G401 (cell line): ENCODE measurements around the gene HPN. TPM values are rescaled to one million over a fixed set of nuclear protein-coding genes. Genes with fewer than 3 reads are reported as not detected.
A peak's percentile ranks its signal among the peaks of the same experiment; 100 is the strongest.
"Not testable (repeated sequence)": the region's sequence is repeated elsewhere in the genome, so short reads cannot be mapped to it uniquely, and the experiment has no call there.

Experiments used
- DNase-seq: peaks from one replicate; pipeline ENCODE4 v3.0.0-alpha.2; 2015; ENCODE audit warnings: low spot score
- in situ Hi-C: cut with HindIII; loops from 2 replicates; pipeline ENCODE4 v1.10.0; 2016; ENCODE audit warnings: low sequenced_read_pairs, mixed read lengths
- total RNA-seq: library from RNA; depleted of rRNA; stranded (reverse); fragments of >200 nt; shearing (Covaris generic); gene quantifications from 2 replicates; pipeline ENCODE4 v1.2.3, GENCODE V29; 2014

The HPN gene
- total RNA-seq, 1 experiment from 2014 or later, result not detected

DNA sequence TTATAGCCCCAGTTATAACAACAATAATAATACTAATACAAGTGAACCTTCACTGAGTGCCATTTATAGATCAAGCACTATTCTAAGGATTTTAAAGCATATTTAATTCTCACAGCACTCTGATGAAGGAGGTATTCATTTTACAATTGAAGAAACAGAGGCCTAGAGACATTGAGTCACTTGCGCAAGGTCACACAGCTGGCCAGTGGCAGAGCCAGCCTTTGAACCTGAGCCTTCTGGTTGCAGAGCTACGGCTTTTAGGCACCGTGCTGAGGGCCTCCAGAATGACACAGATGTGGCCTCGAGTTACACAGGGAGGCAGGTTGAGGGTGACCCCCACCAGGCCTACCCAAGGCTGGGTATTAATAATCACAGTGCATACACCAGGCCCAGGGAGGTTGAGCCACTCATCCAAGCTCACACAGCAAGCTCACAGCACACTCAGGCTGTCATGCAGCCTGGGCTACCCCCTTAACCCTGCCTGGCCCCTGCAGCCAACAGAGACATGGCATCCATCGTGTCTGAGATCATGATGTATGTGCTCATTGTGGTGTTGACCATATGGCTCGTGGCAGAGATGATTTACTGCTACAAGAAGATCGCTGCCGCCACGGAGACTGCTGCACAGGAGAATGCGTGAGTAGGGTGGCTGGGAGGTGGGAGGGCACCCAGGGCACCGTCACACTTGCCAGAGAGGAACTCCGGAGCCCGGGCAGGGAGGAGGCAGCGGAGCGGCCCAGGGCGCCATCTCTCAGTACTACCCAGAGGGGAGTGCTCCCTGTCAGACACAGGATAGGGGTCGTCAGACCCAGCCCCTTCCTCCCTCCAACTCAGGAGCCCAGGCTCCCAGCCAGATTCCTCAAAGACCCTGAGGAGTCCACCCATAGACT is 2.7 kb upstream of the HPN start:
- in situ Hi-C loops, result no loop called here
- peak; percentile 38 for DNase-seq

GRCh38 chr19:35039881-35040825 is 1.4 kb upstream of the HPN start:
- in situ Hi-C loops, result no loop called here
- no peak for DNase-seq

- in situ Hi-C loops, result no loop called here
- DNase-seq, result peak; percentile 72
Measured at GRCh38 chr19:35040826-35041547, 534 bp upstream of the HPN start.

GRCh38 chr19:35042056-35042730 is 672 bp downstream of the HPN start:
- in situ Hi-C loops, result no loop called here

DNA sequence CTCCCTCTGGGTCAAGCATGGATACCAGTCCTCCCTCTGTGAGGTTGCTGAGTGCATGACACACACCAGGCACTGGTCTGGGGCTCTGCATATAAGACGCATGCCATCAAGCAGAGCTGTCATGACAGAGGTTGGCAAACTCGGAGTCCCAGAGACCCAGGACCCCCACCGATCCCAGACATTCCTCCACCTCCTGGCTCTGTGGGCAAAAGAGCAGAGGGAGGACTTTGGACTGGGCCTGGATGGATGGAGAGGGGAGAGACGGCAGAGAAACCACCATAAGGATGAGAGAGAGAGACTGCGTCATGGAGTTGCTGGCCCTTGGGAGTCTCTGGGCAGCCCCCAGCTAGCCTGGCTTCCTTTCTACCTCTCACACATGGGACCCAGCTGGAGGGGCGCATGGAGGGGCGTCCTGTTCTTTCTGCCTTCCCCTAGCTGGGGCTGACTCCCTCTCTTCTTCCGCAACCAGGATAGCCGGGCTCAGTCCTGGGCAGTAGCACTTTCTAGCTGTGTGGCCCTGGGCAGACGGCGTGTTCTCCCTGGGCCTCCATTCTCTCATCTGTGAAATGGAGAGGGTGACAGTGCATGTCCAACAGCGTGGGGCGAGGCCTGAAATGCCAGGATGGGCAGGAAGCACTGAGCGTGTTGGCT is 1.6 kb downstream of the HPN start:
- in situ Hi-C loops, result no loop called here
- no peak for DNase-seq

More at GRCh38 chr19:35042056-35042730, 672 bp downstream of the HPN start:
- DNase-seq, result no peak

GRCh38 chr19:35043906-35044305 is 2.4 kb downstream of the HPN start:
- in situ Hi-C loops, result no loop called here

GRCh38 chr19:35044317-35045117 is 3.0 kb downstream of the HPN start:
- in situ Hi-C loops, result no loop called here
- DNase-seq, result peak; percentile 86

More at GRCh38 chr19:35043906-35044305, 2.4 kb downstream of the HPN start:
- no peak for DNase-seq

DNA sequence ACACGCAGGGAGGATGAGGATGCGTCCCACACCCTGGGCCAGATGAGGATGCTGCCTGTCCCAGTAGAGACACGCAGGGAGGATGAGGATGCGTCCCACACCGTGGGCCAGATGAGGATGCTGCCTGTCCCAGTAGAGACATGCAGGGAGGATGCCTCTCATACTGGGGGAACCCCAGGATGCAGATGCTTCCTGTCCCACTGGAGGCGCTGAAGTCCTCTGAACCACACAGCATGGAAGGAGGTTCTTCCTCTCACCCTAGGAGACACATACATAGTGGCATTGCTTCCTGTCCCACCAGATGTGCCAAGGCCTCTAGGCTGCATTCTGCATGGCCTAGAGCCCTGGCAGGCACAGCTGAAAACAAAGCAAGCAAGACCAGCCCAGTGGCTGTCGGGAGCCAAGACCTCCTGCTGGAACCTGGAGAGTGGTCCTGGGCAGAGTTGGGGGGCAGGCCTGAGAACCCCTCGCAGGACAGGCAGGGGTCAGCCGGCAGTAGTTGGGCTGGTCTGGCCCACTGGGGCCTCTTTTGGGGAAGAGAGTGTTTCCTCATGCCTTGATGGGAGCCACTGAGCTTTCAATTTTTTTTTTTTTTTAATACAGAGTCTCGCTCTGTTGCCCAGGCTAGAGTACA is 4.3 kb downstream of the HPN start:
- no peak for DNase-seq
- in situ Hi-C loops, result no loop called here

GRCh38 chr19:35046461-35046860 is 4.9 kb downstream of the HPN start:
- DNase-seq, result no peak
- in situ Hi-C loops, result no loop called here

DNA sequence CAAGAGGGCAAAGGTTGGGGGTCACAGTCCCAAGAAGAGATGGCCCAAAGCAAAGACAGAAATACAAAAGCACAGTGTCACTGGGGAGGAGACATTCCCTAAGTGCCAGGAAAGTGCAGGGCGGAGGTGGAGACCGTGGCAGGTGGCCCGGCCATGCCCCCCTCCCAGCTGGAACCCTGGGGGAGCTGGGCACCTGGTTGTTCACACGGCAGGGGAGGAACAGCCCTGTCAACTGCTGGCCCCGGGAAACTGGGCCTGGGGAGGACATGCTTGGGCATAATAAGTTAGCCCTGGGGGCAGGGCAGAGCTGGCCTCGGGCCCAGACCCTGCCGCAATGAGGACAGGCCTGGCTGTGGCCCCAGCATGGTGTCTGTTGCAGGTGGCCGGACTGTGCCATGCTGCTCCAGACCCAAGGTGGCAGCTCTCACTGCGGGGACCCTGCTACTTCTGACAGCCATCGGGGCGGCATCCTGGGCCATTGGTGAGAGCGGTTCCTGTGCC is 7.4 kb downstream of the HPN start:
- in situ Hi-C loops, result no loop called here
- DNase-seq, result peak; percentile 81

DNA sequence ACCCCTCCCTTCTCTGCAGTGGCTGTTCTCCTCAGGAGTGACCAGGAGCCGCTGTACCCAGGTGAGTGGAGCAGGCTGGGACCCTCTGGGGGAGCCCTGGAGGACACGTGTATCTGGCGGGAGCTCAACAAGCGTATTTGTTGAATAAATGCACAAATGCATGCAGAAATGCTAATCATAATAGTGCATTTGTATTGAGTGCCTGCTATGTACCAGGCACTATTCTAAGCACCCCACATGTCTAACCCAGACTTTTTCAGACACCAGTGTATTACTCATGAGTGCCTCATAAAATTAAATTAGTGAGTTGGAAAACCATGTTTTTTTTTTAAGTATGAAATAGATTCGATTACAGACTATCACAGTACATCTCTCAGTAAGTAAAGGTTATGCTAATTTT is 7.9 kb downstream of the HPN start:
- DNase-seq, result no peak
- in situ Hi-C loops, result no loop called here

GRCh38 chr19:35050662-35051061 is 9.1 kb downstream of the HPN start:
- DNase-seq, in situ Hi-C loops: not testable (repeated sequence)

GRCh38 chr19:35051268-35051667 is 9.7 kb downstream of the HPN start:
- in situ Hi-C loops, DNase-seq: not testable (repeated sequence)

- no peak for DNase-seq
Measured at GRCh38 chr19:35051796-35052195, 10.3 kb downstream of the HPN start.

DNA sequence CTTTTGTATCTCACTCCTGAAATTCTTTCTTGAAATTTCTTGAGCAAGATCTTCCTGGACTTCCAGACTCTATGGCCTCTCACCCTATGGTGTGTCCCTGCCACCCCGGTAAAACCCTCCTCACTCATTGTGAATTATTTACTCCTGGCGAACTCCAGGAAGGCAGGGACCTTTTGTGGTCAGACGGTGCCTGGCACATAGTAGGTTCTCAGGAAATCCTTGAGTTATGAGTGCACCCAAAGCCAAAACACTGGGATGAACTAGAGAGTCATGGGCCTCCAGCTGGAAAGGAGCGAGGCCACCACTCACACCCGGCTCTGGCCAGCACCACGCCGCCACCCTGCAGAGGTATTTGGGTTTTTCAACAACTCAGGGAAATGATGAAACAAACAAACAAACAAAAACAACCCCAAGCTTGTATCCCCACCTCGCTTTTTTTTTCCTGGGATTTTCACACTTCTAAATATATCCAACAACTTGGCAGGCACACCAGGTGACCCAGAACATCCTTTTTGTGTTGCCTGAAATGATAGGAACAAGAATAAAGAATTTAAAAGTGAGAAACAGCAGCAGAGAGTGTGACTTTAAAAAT is 11.2 kb downstream of the HPN start:
- peak; percentile 72 for DNase-seq
- in situ Hi-C loops, result no loop called here

More at GRCh38 chr19:35051796-35052195, 10.3 kb downstream of the HPN start:
- in situ Hi-C loops, result no loop called here

GRCh38 chr19:35053667-35054293 is 12.3 kb downstream of the HPN start:
- no peak for DNase-seq
- in situ Hi-C loops, result no loop called here
